Measurements from ENCODE around the gene FBLIM1.

GRCh38 chr1:15732686-15733081, 25.9 kb upstream of the FBLIM1 start:
- TF ChIP-seq CTCF (IDR thresholded peaks at IDR 0.05) (no peak), POLR2A (IDR thresholded peaks at IDR 0.05) (no peak)

Data from stomach (tissue), 4 donors.